Embryonic facial prominence (tissue), 1 donor: ENCODE data around the gene FBXO46.
"Not testable (repeated sequence)": the region's sequence is repeated elsewhere in the genome, so short reads cannot be mapped to it uniquely, and the experiment has no call there.

Source experiments
- DNase-seq: peaks from one replicate; pipeline ENCODE4 v3.0.0-alpha.2; 2016; ENCODE audit errors: extremely low spot score

The FBXO46 gene

GRCh38 chr19:45729800-45730290 lies 851 bp downstream of the FBXO46 start:
- no peak for DNase-seq

- not testable (repeated sequence) for DNase-seq
Observed at GRCh38 chr19:45728683-45729082, 2.0 kb downstream of the FBXO46 start.

GRCh38 chr19:45720065-45720464 lies 10.6 kb downstream of the FBXO46 start:
- not testable (repeated sequence) for DNase-seq

- DNase-seq, result no peak
Observed at GRCh38 chr19:45717983-45718650, 12.6 kb downstream of the FBXO46 start.

- DNase-seq, result peak; percentile 98
Observed at GRCh38 chr19:45717131-45717982, 13.3 kb downstream of the FBXO46 start.

GRCh38 chr19:45716359-45717130 lies 14.2 kb downstream of the FBXO46 start:
- DNase-seq, result no peak

- DNase-seq, result no peak
Observed at GRCh38 chr19:45715139-45715538, 15.6 kb downstream of the FBXO46 start.

GRCh38 chr19:45713141-45713540 lies 17.6 kb downstream of the FBXO46 start:
- no peak for DNase-seq

GRCh38 chr19:45712699-45713067 lies 18.0 kb downstream of the FBXO46 start:
- no peak for DNase-seq

GRCh38 chr19:45711851-45712698 lies 18.6 kb downstream of the FBXO46 start:
- no peak for DNase-seq

GRCh38 chr19:45710356-45711130 lies 20.2 kb downstream of the FBXO46 start:
- DNase-seq, result no peak

GRCh38 chr19:45705710-45706415 lies 24.8 kb downstream of the FBXO46 start:
- DNase-seq, result no peak

- DNase-seq, result no peak
Observed at GRCh38 chr19:45705115-45705514, 25.6 kb downstream of the FBXO46 start.

GRCh38 chr19:45701676-45702075 lies 29.0 kb downstream of the FBXO46 start:
- no peak for DNase-seq

- no peak for DNase-seq
Observed at GRCh38 chr19:45693106-45693788, 37.4 kb downstream of the FBXO46 start.

- DNase-seq, result peak; percentile 98
Observed at GRCh38 chr19:45692187-45693105, 38.2 kb downstream of the FBXO46 start, which contains the start of gene QPCTL. Gene QPCTL, plus strand, starts transcription at chr19:45692666. Its CDS starts 38 bp downstream, at chr19:45692704.

GRCh38 chr19:45691516-45692186 lies 39.0 kb downstream of the FBXO46 start, which contains the start of gene SNRPD2:
Gene SNRPD2, minus strand, starts transcription at chr19:45691953. Its CDS starts 65 bp downstream, at chr19:45691888.
- DNase-seq, result peak; percentile 85
